GM19240 (cell line): Measurements from ENCODE around the gene ERCC3.
"Not testable (repeated sequence)": the region's sequence is repeated elsewhere in the genome, so short reads cannot be mapped to it uniquely, and the experiment has no call there.

Experiments
- DNase-seq: peaks from one replicate; pipeline ENCODE4 v3.0.0; 2011; ENCODE audit warnings: low spot score; ENCODE audit not compliant: insufficient read length

ERCC3 gene

DNA sequence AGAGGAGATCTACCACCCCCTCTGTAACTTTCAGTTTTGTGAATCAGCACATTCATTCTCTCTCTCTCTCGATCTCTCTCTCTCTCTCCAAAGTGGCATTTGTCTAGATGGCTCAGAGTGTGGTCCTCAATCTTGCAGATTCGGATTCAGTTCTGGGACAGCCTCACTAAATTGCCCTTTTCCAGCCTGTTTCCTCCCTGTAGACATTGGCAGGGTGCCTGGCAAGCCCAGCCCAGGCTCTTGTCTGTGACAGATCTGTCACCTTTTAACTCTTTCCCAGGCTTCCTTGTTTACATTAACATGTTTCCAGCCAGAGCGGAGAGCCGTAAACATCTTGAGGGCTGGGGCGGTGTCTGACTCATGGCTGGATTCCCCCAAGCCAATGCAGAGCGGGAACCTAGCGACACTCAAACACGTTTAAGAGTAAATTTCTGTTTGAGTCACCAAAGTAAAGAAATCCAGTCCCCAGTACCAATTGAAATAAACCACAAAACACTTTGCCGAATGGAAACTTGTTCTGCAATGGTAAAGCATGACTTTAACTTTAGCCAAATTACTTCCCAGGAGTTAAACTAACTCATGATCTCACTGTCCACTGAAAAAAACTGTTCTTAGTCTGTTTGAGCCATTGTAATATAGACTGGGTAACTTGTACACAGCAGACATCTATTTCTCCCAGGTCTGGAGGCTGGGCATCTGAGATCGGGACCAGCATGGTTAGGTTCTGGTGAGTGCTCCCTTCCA lies 67.3 kb downstream of the ERCC3 start:
- peak; percentile 16 for DNase-seq

DNA sequence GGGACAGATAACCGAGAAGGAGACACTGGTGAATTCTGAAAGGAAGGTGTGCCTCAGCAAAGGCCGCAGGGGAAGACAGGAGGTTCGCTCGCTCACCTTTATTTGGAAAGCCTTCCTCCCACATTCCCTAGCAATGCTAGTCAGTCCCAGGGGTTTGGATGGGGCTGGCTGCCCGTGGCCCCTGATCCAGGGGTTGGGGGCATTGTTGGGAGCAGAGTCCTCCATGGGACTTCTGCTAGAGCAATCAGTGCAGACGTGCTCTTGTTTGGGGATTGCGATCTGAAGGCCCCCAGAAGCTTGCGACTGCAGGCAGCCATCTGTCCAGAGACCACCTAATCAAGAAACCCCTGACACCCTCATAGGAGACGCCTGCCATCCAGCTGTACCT lies 67.8 kb downstream of the ERCC3 start:
- DNase-seq: no peak

DNA sequence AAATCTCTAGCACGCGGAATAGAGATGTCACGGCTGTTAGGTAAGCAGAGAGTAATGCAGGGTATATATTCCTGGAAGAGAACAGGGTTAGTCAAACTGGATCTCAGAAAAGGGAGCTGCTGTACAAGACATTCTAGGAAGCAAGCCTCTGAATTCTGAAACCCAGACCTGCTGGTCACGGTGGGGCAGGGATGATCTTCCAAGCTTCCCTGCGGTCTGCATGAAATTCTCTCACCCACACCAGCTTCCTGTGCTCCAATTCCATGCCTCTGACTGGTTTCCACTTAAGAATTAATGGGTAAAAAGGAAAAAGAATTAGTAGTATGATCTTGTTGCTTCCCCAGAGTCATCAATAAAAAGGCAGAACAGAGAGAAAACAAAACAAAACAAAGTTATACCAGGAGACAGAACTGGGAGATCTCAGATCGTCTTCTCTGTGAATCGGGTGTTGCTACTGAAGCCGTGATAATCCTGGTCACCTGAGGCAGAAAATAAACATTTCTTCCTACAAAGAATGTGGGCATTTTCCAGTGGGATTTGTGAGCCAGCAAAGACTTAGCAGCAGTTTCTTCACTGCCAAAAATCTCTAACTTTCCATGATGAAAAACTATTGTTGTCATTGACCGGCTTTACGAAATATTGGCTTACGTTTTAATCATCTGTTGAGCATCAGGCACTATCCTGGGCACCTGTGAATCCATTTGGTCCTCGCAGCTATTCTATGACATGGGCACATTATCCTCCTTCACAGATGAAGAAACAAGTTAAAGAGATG lies 68.6 kb downstream of the ERCC3 start:
- no peak for DNase-seq

DNA sequence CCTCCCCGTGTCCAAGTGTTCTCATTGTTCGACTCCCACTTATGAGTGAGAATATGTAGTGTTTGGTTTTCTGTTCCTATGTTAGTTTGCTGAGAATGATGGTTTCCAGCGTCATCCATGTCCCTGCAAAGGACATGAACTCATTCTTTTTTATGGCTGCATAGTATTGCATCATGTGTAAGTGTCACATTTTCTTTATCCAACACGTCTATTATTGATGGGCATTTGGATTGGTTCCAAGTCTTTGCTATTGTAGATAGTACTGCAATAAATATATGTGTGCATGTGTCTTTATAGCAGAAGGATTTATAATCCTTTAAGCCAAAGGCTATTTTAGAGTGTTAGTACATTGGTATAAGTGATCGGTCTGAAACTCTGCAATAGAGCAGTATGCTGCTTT lies 69.8 kb downstream of the ERCC3 start:
- not testable (repeated sequence) for DNase-seq

DNA sequence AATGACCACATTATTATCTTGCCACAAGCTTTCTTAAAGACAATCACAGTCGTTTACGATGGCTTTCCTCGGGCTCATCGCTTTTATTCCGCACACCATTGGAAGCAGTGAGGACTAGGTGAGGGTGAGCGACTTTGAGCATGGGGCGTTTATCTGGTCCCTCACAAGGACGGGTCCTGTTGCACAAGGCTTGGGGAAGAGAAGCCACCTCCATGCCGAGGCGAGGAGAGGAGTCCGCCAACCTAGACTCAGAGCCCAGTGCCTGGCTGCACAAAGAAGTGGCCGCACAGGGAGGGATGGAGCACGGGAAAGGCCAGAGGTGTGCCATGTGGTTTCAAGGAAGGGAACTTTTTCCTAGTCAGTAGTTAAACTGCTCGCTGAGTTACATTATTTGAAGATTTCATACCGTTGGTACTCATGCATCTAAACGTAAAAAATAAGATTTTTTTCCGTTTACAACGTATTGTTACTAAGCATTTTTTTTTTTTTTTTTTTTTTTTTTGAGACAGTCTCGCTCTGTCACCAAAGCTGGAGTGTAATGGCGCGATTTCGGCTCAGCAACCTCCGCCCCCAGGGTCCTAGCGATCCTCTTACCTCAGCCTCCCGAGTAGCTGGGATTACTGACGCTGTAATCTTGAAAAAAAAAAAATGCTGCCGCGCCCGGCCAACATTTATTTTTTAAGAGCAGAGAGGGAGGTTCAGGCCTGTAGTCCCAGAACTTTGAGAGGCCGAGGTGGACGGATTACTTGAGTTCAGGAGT lies 73.0 kb downstream of the ERCC3 start:
- no peak for DNase-seq

DNA sequence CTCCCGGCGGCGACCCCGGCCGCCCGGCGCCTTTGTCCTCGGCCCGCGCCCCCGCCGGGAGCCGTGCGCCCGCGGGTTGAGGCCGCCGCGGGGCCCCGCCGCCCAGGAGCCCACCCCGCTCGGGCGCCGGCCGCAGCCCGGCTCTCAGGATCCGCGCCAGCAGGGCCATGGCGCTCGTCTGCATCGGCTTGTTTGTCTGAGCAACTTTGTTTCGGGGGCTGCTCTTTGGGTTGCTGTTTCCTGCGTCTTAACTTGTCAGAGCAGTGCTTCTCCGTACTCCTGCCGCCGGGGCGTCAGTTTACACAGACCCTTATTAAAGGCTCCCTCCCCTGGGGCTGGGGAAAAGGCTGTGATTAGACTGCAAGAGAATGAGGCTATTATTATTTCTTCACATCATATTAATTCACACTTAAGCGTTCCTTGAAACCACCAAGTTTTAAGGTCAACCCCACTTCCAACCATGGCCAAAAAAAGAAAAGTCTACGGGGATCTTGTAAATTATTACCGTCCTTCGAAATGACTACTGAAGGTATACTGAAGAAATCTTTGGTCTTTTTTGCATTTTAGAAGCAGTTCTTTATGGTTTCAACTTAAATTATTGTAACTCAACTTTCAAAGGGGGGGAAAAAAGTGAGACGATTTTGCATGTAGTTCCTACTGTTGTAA lies 73.7 kb downstream of the ERCC3 start, which contains the start of gene CYP27C1:
Gene CYP27C1 (minus strand): TSS at position 198 of the 666 bp plus-strand sequence. CDS start 29 bp downstream, at position 169.
- no peak for DNase-seq

DNA sequence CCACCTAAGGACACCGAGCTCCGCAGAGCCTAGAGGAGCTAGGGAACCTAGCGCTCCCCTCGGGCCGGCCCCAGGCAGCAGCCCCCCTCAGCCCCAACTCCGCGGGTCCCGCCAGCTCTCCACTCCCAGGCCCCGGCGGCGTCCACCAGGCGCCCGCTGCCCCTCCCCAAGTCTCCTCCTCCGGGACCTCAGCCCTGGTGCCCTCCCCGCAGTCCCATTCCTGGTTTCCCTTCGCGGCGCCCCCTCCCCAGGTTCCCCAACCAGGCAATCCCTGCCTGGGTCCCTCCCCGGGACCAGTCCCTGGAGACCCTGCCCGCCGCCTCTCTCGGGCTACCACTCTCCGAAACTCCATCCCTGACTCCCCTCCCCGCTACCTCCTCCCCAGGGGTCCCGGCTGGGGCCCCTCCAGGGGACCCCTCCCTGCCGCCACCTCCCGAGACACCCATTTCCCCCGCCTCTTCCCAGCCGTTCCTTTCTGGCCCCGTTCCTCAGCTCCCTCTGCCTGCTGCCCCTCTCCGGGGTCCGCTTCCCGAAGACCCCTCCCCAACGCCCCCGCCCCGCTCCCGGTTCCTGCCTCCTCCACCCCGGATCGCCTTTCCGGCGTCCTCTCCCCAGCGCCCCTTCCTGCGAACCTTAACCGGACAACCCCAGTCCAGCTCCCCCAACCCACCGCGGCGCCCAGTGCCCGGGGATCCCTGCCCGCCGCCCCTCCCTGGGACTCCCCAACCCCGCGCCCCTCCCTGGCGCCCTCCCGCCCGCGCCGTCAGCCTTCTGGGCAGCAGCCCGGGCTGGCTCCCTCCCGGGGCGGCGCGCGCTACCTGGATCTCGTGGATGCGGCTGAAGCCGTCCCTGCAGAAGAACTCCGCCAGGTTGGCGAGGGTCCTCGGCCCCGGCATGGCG lies 74.5 kb downstream of the ERCC3 start:
- no peak for DNase-seq

DNA sequence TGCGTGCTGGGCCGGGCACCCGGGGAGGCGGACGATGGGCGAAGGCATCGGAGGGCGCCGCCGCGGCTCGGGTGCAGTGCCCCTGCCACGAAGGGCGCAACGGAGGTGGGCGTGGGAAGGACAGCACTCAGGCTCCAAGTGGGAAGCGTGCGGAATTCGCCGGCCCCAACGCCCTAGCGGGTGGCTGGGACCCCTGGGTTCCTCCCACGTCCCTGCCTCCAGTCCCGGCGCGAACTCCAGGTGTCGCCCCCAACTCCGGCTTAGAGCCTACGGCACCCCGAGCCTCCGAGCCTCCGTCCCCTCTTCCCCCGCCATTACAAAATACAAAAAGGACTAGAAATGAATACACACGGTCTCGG lies 75.2 kb downstream of the ERCC3 start:
- no peak for DNase-seq

DNA sequence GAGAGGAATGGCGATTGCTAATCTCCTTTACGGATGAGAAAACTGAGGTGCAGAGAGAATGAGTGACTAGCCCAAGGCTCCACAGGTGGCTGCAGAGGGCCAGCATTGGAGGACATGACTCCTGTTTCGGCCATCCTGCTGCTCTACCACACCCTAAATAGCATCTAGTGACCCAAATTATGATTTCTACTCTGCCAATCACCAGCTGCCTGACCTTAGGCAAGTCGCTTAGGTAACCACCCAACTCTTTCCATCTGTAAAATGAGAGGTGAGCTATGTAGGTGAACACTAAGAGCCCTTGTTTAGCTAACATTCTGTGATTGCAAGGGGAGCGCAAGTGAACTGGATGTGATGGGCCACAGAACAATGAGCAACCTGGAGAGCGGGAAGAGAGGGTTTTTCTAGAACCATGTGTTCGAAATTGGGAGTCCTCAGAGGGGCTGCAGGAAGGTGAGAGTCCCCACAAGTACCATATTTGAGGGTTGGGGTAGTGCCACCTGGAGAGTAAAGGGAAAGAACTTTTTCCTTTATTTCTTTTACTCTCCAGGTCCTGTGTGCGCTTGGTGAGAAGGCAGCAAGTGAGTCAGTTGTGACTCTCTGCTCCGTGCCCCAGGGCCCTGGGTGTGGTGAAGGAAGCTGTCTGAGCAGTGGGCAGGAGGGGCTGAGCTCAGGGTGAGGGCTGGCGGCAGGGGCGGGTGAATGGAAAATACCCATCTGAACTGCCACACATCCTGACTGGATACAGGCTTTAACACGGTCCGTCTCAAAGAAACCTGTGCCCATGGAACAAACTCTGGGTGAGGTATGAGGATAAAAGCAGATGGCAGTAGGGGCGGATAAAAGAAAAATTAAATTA lies 76.2 kb downstream of the ERCC3 start:
- no peak for DNase-seq

DNA sequence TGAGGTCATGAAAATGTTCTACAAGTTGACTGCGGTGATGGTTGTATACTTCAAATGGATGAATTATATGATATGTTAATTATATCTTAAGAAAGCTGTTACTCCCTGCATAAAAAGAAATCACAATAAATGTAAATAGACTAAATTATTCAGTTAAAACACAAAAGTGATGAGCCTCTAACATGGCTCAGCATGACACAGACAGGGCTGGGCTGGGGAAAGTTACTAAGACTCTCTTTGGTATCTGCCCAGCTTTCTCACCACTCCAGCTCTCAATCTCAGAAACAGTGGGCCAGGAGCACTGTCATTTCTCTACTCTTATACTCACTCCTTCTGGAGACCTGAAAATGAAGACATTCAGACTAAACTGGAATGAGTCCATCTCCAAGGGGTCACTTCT lies 77.4 kb downstream of the ERCC3 start:
- DNase-seq: no peak

DNA sequence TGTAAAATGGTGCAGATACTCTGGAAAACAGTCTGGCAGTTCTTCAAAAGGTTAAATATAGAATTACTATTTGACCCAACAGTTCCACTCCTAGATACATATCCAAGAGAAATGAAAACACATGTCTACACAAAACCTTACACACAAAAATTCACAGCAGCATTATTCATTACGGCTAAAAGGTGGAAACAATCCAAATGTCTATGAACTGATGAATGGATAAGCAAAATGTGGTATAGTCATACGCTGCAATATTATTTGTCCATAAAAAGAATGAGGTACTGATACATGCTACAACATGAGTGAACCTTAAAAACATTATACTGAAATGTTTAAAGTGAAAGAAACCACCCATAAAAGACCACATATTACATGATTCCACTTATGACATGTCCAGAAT lies 77.8 kb downstream of the ERCC3 start:
- no peak for DNase-seq

DNA sequence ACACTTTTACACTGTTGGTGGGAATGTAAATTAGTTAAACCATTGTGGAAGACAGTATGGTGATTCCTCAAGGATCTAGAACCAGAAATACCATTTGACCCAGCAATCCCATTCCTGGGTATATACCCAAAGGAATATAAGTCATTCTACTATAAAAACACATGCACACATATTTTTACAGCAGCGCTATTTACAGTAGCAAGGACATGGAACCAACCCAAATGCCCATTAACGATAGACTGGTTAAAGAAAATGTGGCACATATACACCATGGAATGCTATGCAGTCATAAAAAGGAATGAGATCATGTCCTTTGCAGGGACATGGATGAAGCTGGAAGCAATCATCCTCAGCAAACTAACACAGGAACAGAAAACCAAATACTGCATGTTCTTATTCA lies 79.7 kb downstream of the ERCC3 start:
- DNase-seq: not testable (repeated sequence)

DNA sequence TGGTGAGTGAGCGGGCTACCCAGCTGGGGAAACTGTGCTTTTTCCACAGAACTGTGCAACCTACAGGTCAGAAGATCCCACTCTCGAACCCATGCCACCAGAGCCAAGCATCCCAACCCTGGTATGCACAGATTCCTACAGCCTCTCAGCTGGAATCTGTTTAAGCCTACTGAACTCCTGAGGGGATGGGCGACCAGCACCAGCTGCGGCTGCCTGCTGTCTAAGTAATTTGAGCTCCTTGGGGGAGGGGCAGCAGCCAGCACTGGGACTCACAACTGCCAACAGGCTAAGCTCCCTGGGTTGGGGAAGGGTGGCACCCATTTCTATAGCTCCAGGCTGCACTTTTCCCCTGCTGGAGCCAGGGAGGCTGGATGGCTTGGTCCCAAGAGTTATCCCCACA lies 85.6 kb downstream of the ERCC3 start:
- DNase-seq: no peak
